Measurements from ENCODE around the gene ANKRD27. TPM values are rescaled to one million over a fixed set of nuclear protein-coding genes. Genes with fewer than 3 reads are reported as not detected.

Gene ANKRD27
- polyA plus RNA-seq, 1 experiment = 28.7 TPM

- TF ChIP-seq, protein P1, sequence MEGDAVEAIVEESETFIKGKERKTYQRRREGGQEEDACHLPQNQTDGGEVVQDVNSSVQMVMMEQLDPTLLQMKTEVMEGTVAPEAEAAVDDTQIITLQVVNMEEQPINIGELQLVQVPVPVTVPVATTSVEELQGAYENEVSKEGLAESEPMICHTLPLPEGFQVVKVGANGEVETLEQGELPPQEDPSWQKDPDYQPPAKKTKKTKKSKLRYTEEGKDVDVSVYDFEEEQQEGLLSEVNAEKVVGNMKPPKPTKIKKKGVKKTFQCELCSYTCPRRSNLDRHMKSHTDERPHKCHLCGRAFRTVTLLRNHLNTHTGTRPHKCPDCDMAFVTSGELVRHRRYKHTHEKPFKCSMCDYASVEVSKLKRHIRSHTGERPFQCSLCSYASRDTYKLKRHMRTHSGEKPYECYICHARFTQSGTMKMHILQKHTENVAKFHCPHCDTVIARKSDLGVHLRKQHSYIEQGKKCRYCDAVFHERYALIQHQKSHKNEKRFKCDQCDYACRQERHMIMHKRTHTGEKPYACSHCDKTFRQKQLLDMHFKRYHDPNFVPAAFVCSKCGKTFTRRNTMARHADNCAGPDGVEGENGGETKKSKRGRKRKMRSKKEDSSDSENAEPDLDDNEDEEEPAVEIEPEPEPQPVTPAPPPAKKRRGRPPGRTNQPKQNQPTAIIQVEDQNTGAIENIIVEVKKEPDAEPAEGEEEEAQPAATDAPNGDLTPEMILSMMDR (IDR thresholded peaks at IDR 0.05; ENCODE audit: low read depth, low read length) = no peak
- ChIA-PET POLR2A (no interaction called here), CTCF (no interaction called here)
- no peaks in the 10 kb centered on the region for H3K27me3 ChIP-seq (ENCODE audit: control insufficient read depth, insufficient read depth, low read length)
- no peak overlapping the region for H3K4me3 ChIP-seq (ENCODE audit: low read depth, low read length)
- no peaks in the 10 kb centered on the region; the same call in 1 of the 2 replicates for H3K9me3 ChIP-seq (ENCODE audit: control insufficient read depth, insufficient read depth, low read length)
- no peak for DNase-seq (ENCODE audit: low read depth, low spot score)
- no peak overlapping the region for H3K27ac ChIP-seq (ENCODE audit: low read depth, low read length)
Measured at GRCh38 chr19:32611161-32611560, 63.8 kb downstream of the ANKRD27 start.

DNA sequence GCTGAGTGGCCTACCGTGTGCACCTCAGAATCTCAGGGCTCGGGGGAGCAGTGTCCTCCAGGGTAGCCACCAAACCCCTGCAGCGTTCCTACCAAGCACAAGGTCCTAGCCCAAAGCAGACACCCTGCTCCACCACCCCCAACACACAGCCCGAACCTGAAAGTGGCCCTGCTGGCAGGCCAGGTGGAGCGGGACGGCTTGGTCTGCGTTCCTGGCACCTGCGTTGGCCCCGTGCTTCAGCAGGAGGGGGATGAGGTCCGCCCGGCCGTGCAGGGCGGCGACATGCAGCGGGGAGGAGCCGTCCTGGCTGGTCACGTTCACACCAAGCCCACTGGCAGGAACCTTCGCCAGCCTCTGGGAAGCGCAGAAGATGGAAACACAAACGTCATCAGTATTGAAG, 67.5 kb downstream of the ANKRD27 start:
- no peak for DNase-seq (ENCODE audit: low read depth, low spot score)
- Histone ChIP-seq H3K27me3 (ENCODE audit: control insufficient read depth, insufficient read depth, low read length) (no peaks in the 10 kb centered on the region), H3K4me3 (ENCODE audit: low read depth, low read length) (no peak overlapping the region), H3K9me3 (ENCODE audit: control insufficient read depth, insufficient read depth, low read length) (no peaks in the 10 kb centered on the region; the same call in 1 of the 2 replicates), H3K27ac (ENCODE audit: low read depth, low read length) (no peak overlapping the region)
- CTCF ChIA-PET = no interaction called here
- TF ChIP-seq, protein P1 (IDR thresholded peaks at IDR 0.05; ENCODE audit: low read depth, low read length) = no peak
- POLR2A ChIA-PET = no interaction called here

DNA sequence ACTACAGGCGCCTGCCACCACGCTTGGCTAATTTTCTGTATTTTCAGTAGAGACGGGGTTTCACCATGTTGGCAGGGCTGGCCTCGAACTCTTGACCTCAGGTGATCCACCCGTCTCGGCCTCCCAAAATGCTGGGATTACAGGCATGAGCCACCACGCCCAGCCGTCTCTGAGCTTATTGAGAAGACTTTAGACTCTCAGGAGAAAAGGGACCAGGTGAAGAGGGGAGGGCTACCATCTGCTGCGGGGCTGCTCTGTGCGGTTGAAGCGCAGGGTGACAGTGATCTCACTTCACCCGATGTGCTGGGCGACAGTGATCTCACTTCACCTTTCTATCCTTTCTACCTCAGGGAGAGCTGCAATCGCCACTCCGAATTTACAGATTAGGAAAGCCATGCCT, 68.7 kb downstream of the ANKRD27 start:
- Histone ChIP-seq H3K4me3 (ENCODE audit: low read depth, low read length) (no peak overlapping the region), H3K9me3 (ENCODE audit: control insufficient read depth, insufficient read depth, low read length) (no peaks in the 10 kb centered on the region; the same call in 1 of the 2 replicates), H3K27ac (ENCODE audit: low read depth, low read length) (no peak overlapping the region), H3K27me3 (ENCODE audit: control insufficient read depth, insufficient read depth, low read length) (no peaks in the 10 kb centered on the region)
- POLR2A ChIA-PET = no interaction called here
- DNase-seq (ENCODE audit: low read depth, low spot score) = no peak
- TF ChIP-seq, protein P1 (IDR thresholded peaks at IDR 0.05; ENCODE audit: low read depth, low read length) = no peak
- CTCF ChIA-PET = no interaction called here

GRCh38 chr19:32605544-32605943, 69.4 kb downstream of the ANKRD27 start:
- ChIA-PET POLR2A (no interaction called here), CTCF (interaction anchor here (0.6 kb wide), 1 partner anchor 145 kb away, joined by 4 read pairs; no protein-coding TSS in a partner anchor)
- no peak for DNase-seq (ENCODE audit: low read depth, low spot score)
- Histone ChIP-seq H3K27ac (ENCODE audit: low read depth, low read length) (no peak overlapping the region), H3K27me3 (ENCODE audit: control insufficient read depth, insufficient read depth, low read length) (no peaks in the 10 kb centered on the region), H3K4me3 (ENCODE audit: low read depth, low read length) (no peak overlapping the region), H3K9me3 (ENCODE audit: control insufficient read depth, insufficient read depth, low read length) (no peaks in the 10 kb centered on the region; the same call in 1 of the 2 replicates)
- TF ChIP-seq, protein P1 (IDR thresholded peaks at IDR 0.05; ENCODE audit: low read depth, low read length) = no peak

GRCh38 chr19:32603961-32604360, 71.0 kb downstream of the ANKRD27 start:
- H3K9me3 ChIP-seq (ENCODE audit: control insufficient read depth, insufficient read depth, low read length) = no peaks in the 10 kb centered on the region; the same call in 1 of the 2 replicates
- DNase-seq (ENCODE audit: low read depth, low spot score) = no peak
- CTCF ChIA-PET = no interaction called here
- TF ChIP-seq, protein P1 (IDR thresholded peaks at IDR 0.05; ENCODE audit: low read depth, low read length) = no peak
- POLR2A ChIA-PET = no interaction called here
- H3K4me3 ChIP-seq (ENCODE audit: low read depth, low read length) = no peak overlapping the region
- H3K27me3 ChIP-seq (ENCODE audit: control insufficient read depth, insufficient read depth, low read length) = no peaks in the 10 kb centered on the region
- H3K27ac ChIP-seq (ENCODE audit: low read depth, low read length) = no peak overlapping the region
